ENCODE results near the gene THAP6. TPM values are rescaled to one million over a fixed set of nuclear protein-coding genes. Genes with fewer than 3 reads are reported as not detected.

Gene THAP6, protein sequence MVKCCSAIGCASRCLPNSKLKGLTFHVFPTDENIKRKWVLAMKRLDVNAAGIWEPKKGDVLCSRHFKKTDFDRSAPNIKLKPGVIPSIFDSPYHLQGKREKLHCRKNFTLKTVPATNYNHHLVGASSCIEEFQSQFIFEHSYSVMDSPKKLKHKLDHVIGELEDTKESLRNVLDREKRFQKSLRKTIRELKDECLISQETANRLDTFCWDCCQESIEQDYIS
- total RNA-seq: 14.4 and 22.4 TPM in 2 replicates

DNA sequence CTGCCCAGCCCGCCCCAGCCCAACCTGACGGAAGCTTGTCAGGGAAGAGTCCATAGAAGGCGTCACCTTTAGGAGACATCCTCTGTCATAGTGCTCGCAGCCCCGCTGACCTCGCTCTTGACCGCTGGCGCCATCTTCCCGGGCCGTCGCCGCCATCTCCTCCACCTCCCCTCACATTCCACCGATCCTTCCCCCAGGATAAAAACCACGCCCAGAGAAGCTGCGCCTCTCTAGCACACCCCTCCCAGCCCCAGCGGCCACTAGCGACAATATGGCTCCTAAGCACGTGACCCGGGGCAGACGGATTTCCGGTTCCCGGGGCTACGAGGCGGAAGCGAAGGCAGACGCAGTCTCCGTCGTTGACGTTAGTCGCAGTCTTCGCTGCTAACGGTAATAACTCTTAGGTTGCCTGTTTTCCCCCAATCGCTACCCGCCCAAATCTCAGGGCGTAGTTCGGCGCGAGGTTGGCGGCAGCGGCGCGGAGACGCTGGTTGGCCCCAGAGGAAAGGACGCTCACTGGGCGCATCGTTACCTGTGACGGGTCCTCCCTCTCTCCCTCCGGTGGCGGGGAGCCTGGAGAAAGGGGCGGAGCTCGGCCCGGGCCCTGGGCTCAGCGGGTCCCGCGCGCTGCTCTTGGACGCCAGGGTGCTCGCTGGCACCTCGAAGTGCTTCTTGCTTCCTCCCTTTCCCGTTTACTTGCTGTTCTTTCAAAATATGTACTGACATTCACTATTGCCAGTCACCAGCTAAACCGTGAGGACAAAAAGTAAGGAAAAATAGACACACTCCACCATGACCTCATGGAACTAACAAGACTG, at the start of gene THAP6, which contains the start of gene RCHY1:
THAP6 (plus strand) TSS at position 343 of the 818 bp plus-strand sequence. CDS start 980 bp downstream, outside the sequence.
RCHY1 (minus strand) TSS at position 273 of the 818 bp plus-strand sequence; CDS start at position 156, 117 bp downstream.

DNA sequence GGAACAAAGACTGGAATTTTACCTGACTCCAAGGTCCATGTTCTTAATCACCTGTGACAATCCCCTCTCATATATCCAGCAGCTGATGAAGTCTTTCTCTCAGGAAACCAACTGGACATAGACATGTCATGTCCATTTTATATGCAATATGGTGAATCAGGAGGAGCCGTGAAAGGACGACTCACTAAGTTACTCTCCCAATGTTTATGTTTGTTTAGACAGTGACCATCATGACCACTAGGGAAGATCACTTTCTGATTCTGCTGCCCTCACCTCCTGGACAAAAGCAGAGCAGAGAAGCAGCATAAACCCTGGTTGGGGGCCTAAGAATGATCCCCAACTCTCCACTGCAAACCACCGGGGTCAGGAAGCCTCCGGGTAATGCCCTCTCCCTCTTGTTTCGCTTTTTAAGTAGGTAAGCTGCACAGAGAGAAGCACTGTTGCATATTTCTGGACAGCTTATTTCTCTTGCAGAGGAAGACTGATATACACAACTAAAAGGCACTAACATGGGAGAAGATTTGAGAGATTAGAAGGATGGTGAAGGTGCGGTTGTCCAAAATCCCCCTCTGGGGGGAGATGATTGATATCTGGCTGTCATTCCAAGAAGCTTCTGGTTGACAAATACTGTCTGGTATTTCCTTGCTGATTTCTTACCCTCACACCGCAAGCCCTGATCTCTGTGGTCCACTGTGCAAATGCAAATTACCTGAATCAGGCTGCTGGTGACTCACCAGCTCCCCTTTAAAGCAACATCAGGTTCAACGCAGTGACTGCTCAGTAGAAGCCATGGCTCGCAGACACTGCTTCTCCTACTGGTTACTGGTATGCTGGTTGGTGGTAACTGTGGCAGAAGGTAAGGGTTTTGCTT, 41.3 kb downstream of the THAP6 start, which contains the start of gene ODAPH:
ODAPH (plus strand) TSS at position 773 of the 871 bp plus-strand sequence; CDS start at position 790, 17 bp downstream.

Other genes starting within 250 kb of the THAP6 start
- 18.1 and 33.7 TPM in 2 replicates for gene RCHY1, start 70 bp upstream of the THAP6 start, total RNA-seq
- not detected in 2 replicates for gene ODAPH, start 41.6 kb downstream of the THAP6 start, total RNA-seq
- gene CDKL2, start 116.1 kb downstream of the THAP6 start, total RNA-seq: 0.34 and 3.0 TPM in 2 replicates
- 201 and 299 TPM in 2 replicates for gene G3BP2, start 158.9 kb downstream of the THAP6 start, total RNA-seq
- gene USO1, start 210.1 kb downstream of the THAP6 start, total RNA-seq: 92.1 and 120 TPM in 2 replicates

Measured in nasal cavity respiratory epithelium epithelial cell of viscerocranial mucosa (primary cell).